IPS-20b (cell line): ENCODE measurements around the gene GAB1.

Experiments
- H3K27ac ChIP-seq: one replicate; pipeline ENCODE4 v1.5.1; 2013; ENCODE audit warnings: low read length
- H3K27me3 ChIP-seq: 2 replicates; pipeline ENCODE4 v1.6.1; 2013; ENCODE audit warnings: mild to moderate bottlenecking, low read length, inconsistent platforms; ENCODE audit not compliant: insufficient read depth
- H3K36me3 ChIP-seq: 2 replicates; pipeline ENCODE4 v1.6.1; 2013; ENCODE audit warnings: low read depth, mild to moderate bottlenecking, inconsistent platforms, low read length, moderate library complexity; ENCODE audit not compliant: insufficient read depth
- H3K4me1 ChIP-seq: 2 replicates; pipeline ENCODE4 v1.6.1; 2013; ENCODE audit warnings: mild to moderate bottlenecking, control low read depth, inconsistent platforms, low read length, moderate library complexity; ENCODE audit not compliant: insufficient read depth
- H3K4me3 ChIP-seq: 2 replicates; pipeline ENCODE4 v1.5.1; 2013; ENCODE audit warnings: mild to moderate bottlenecking, low read length, inconsistent platforms
- H3K9ac ChIP-seq: 2 replicates; pipeline ENCODE4 v1.6.1; 2013; ENCODE audit warnings: low read depth, mild to moderate bottlenecking, inconsistent platforms, low read length, moderate library complexity
- H3K9me3 ChIP-seq: 2 replicates; pipeline ENCODE4 v1.6.1; 2013; ENCODE audit warnings: mild to moderate bottlenecking, low read depth, low read length, inconsistent platforms; ENCODE audit not compliant: insufficient read depth

GAB1 gene

GRCh38 chr4:143481361-143481760 lies 144.7 kb downstream of the GAB1 start:
- Histone ChIP-seq H3K9ac (no peak overlapping the region), H3K4me1 (no peaks in the 10 kb centered on the region), H3K36me3 (no peaks in the 10 kb centered on the region), H3K27me3 (no peaks in the 10 kb centered on the region), H3K27ac (no peak overlapping the region), H3K4me3 (no peak overlapping the region), H3K9me3 (no peaks in the 10 kb centered on the region)

GRCh38 chr4:143482840-143483239 lies 146.2 kb downstream of the GAB1 start:
- H3K36me3 ChIP-seq: no peaks in the 10 kb centered on the region
- no peak overlapping the region for H3K9ac ChIP-seq
- H3K27me3 ChIP-seq: no peaks in the 10 kb centered on the region
- no peaks in the 10 kb centered on the region for H3K4me1 ChIP-seq
- no peak overlapping the region for H3K4me3 ChIP-seq
- no peaks in the 10 kb centered on the region for H3K9me3 ChIP-seq
- no peak overlapping the region for H3K27ac ChIP-seq

DNA sequence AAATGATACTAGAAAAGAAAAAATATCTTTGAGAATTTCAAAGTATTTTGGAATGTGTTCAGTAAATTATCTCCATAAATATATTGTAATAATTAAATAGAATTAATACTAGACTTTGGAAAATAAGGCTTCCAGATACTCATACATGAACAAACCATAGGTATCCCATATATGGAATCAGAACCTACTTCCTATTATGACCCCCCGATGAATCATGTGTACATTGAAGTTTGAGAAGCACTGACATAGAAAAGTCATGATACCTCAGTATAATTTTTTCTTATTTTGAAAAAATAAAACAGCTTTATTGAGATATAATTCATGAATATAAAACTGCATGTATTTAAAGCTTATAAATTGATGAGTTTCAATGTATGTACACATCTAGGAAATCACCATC lies 149.6 kb downstream of the GAB1 start:
- Histone ChIP-seq H3K4me1 (no peaks in the 10 kb centered on the region), H3K9ac (no peak overlapping the region), H3K9me3 (no peaks in the 10 kb centered on the region), H3K36me3 (no peaks in the 10 kb centered on the region), H3K4me3 (no peak overlapping the region), H3K27ac (no peak overlapping the region), H3K27me3 (no peaks in the 10 kb centered on the region)

DNA sequence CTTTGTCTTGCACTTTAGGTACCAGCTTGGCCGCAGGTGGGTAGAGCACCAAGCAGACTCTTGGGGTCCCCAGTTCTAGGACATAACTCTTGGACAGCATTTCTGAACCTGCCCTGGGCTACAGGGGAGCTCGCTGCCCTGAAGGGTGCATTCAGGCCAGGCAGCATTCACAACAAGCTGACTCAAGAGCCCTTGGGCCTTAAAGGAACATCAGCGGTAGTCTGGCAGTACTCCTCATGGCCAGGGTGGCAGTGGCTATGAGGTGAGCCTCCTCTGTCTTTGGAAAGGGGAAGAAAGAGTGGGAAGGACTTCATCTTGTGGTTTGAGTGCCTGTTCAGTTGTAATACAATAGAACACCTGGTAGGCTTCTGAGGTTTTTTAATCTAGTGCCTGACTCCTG lies 152.0 kb downstream of the GAB1 start:
- no peak overlapping the region for H3K27ac ChIP-seq

DNA sequence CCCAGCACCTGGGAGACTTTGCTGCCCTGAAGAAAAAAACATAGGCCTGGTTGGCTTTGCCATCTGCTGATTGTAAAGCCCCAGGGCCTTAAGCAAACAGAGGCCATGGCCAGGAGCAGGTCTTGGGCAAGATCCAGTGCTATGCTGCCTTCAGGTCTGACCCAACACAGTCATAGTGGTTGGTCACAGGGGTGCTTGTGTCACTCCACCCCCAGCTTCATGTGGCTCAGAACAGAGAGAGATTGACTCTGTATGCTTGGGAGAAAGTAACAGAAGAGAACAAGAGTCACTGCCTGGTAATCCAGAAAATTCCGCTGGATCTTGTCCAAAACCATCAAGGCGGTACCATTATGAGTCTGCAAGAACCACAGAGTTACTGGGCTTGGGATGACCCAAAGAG lies 152.4 kb downstream of the GAB1 start:
- Histone ChIP-seq H3K36me3 (no peaks in the 10 kb centered on the region), H3K9me3 (no peaks in the 10 kb centered on the region), H3K9ac (no peak overlapping the region), H3K4me1 (no peaks in the 10 kb centered on the region), H3K27me3 (no peaks in the 10 kb centered on the region), H3K4me3 (no peak overlapping the region), H3K27ac (no peak overlapping the region)

More for the DNA sequence above, 152.0 kb downstream of the GAB1 start:
- Histone ChIP-seq H3K27me3 (no peaks in the 10 kb centered on the region), H3K36me3 (no peaks in the 10 kb centered on the region), H3K9ac (no peak overlapping the region), H3K4me3 (no peak overlapping the region), H3K9me3 (no peaks in the 10 kb centered on the region), H3K4me1 (no peaks in the 10 kb centered on the region)

DNA sequence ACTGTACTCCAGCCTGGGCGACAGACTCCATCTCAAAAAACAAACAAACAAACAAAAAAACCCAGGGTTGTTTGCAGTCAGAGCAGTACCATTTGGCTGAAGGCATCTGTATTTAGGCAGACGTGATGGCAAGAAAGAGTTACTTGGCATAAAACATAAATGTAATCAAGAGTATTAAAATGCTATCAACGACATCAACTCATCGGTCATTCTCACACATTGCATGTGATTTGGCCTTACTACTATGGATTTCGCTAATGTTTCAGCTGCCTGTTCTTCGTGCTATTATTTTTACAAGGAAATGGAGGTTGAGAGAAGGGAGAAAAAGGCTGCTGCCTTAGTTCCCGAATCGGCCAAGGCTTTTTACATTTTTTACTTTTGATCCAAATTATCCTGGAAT lies 161.3 kb downstream of the GAB1 start:
- Histone ChIP-seq H3K27me3 (no peaks in the 10 kb centered on the region), H3K9me3 (no peaks in the 10 kb centered on the region), H3K9ac (no peak overlapping the region), H3K27ac (no peak overlapping the region), H3K4me1 (no peaks in the 10 kb centered on the region), H3K4me3 (no peak overlapping the region), H3K36me3 (no peaks in the 10 kb centered on the region)

GRCh38 chr4:143502231-143502630 lies 165.6 kb downstream of the GAB1 start:
- Histone ChIP-seq H3K27ac (no peak overlapping the region), H3K4me3 (no peak overlapping the region), H3K4me1 (no peaks in the 10 kb centered on the region)

GRCh38 chr4:143506031-143506430 lies 169.4 kb downstream of the GAB1 start:
- Histone ChIP-seq H3K27me3 (no peaks in the 10 kb centered on the region; the same call in 1 of the 2 replicates), H3K36me3 (no peaks in the 10 kb centered on the region), H3K9me3 (no peaks in the 10 kb centered on the region), H3K27ac (no peak overlapping the region), H3K9ac (no peak overlapping the region), H3K4me3 (no peak overlapping the region), H3K4me1 (no peaks in the 10 kb centered on the region)

More at GRCh38 chr4:143502231-143502630, 165.6 kb downstream of the GAB1 start:
- H3K36me3 ChIP-seq: no peaks in the 10 kb centered on the region
- H3K9me3 ChIP-seq: no peaks in the 10 kb centered on the region
- no peak overlapping the region for H3K9ac ChIP-seq
- H3K27me3 ChIP-seq: no peaks in the 10 kb centered on the region

DNA sequence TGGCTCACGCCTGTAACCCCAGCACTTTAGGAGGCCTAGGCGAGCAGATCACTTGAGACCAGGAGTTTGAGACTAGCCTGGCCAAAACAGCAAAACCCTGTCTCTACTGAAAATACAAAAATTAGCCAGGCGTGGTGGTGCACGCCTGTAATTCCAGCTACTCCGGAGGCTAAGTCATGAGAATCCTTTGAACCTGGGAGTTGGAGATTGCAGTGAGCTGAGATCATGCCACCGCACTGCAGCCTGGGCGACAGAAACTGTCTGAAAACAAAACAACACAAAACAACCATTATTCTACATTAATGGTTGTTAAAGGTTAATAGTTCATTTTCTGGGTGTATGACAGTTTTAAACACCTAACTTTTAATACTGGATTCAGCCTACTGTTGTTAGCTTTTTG lies 175.2 kb downstream of the GAB1 start:
- Histone ChIP-seq H3K36me3 (peaks cover 14% of the 10 kb centered on the region), H3K4me1 (peaks cover 9% of the 10 kb centered on the region; the same call in 1 of the 2 replicates), H3K9ac (no peak overlapping the region), H3K4me3 (no peak overlapping the region), H3K27me3 (no peaks in the 10 kb centered on the region; the same call in 1 of the 2 replicates), H3K9me3 (no peaks in the 10 kb centered on the region), H3K27ac (no peak overlapping the region)

DNA sequence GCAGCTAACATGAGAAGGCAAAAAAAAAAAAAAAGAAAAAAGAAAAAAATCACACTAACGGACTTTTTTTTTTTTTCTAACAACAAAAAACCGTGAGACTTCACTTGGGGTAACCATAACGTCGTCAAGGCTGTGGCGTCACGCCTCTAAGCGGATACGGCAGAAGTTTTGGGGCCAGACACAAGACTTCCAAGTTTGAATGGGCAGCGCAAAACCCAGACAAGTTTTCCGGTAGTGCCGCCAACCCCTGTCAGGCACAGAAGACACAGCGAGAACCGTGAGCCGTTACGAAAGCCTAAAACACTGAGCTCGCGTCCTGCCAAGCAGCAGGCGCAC lies 176.3 kb downstream of the GAB1 start:
- peaks cover 9% of the 10 kb centered on the region; the same call in 1 of the 2 replicates for H3K4me1 ChIP-seq
- peaks cover 25% of the 10 kb centered on the region for H3K36me3 ChIP-seq
- peak overlapping the region; percentile 98; the same call in 1 of the 2 replicates for H3K9ac ChIP-seq
- H3K27me3 ChIP-seq: no peaks in the 10 kb centered on the region; the same call in 1 of the 2 replicates
- H3K4me3 ChIP-seq: peak overlapping the region; percentile 98
- H3K9me3 ChIP-seq: no peaks in the 10 kb centered on the region
- no peak overlapping the region for H3K27ac ChIP-seq

DNA sequence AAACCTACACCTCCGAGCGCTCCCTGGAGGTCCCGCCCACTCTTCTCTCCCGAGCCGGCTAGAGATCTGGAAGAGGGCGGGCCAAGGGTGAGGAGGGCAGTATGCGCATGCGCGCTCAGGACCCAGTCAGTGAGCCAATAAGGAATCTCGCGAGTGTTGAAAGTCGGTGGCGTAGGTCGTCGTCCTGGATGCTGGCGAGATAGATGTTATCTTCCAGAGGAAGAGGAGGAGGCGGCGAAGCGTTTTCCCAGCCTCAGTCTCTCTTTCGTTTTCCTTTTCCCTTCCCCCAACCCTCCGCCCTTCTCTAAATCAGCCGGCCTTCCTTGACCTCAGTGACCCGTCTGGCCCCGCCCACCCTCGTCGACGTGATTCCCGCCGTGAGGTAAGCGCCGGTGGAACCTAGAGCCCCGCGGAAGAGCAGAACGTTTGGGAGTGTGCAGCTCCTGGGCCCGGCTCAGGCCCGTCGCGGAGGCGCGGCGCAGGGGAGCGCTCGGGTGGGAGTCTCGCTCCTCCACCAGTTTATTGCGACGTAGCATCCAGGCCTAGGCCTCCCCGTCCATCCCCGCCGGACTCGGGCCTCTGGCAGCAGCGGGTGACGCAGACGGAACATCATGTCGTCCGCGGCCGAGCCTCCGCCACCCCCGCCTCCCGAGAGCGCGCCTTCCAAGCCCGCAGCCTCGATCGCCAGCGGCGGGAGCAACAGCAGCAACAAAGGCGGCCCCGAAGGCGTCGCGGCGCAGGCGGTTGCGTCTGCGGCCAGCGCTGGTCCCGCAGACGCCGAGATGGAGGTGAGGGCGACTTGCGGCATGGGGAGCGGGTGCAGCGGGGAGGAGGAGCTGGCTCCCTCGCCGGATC lies 176.9 kb downstream of the GAB1 start, which contains the start of gene SMARCA5:
TSS of gene SMARCA5 (plus strand) at position 389 of the 855 bp plus-strand sequence. CDS start at position 612, 223 bp downstream.
- Histone ChIP-seq H3K36me3 (peaks cover 31% of the 10 kb centered on the region), H3K27ac (peak within 1 kb of the TSS; percentile 92), H3K4me3 (peak within 1 kb of the TSS; percentile 98), H3K4me1 (peaks cover 9% of the 10 kb centered on the region; the same call in 1 of the 2 replicates), H3K9me3 (no peaks in the 10 kb centered on the region), H3K9ac (peak within 1 kb of the TSS; percentile 98), H3K27me3 (no peaks in the 10 kb centered on the region; the same call in 1 of the 2 replicates)

DNA sequence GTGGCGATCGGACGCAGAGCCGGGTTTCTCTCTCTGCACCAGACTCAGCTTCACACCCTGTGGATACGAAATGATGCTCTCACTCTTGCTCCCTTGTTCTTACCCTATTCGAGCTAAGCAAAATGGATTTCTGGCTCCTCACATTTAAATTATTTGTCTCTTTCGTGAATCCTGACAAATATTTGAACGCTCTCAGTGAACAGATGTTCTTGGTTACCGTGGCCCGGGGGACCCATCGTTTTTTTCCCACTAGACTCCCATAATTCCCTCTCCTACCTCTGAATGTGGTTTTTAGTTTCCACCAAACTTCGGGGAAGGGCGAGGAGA lies 177.5 kb downstream of the GAB1 start:
- Histone ChIP-seq H3K27me3 (no peaks in the 10 kb centered on the region; the same call in 1 of the 2 replicates), H3K4me3 (peak overlapping the region; percentile 98), H3K9me3 (no peaks in the 10 kb centered on the region), H3K4me1 (peaks cover 9% of the 10 kb centered on the region; the same call in 1 of the 2 replicates), H3K27ac (peak overlapping the region; percentile 92), H3K36me3 (peaks cover 36% of the 10 kb centered on the region), H3K9ac (peak overlapping the region; percentile 98)
